Raji (cell line): Measurements from ENCODE around the gene ANO3.

Experiments used
- POLR2A ChIP-seq: IDR thresholded peaks from 2 replicates; pipeline ENCODE4 v1.6.1; 2011; ENCODE audit warnings: low read depth, low read length, control low read depth; ENCODE audit not compliant: insufficient read depth

ANO3 gene

DNA sequence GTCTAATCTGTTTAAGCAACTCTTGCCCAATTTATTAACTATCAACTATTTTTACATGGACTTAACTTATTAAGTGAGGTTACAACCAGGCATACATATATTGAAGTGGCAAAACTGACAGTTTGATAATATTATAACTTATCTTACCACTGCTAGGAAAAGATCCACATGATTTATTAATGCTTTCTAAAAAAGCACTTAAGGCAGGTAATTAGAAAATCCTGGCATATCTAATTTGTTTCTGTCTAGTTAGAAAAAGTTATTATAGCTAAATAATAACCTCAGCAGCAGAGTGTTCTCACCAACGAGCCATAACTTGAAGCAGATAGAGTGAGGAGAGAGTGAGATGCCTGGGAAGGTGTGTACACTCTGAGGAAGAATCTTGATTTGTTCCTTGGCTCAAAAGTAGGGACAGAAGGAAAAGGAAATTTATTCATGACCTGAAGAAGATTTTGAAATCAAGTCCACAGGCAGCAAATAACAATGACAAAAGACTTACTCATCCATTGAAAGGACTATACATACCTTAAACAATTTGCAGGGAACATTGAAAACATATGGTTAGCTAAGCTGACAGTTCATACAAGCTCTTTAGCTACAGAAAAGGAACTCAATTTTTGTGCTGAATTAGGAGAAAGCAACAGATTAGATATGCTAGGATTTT lies 247.2 kb downstream of the ANO3 start:
- TF ChIP-seq POLR2A: no peak

DNA sequence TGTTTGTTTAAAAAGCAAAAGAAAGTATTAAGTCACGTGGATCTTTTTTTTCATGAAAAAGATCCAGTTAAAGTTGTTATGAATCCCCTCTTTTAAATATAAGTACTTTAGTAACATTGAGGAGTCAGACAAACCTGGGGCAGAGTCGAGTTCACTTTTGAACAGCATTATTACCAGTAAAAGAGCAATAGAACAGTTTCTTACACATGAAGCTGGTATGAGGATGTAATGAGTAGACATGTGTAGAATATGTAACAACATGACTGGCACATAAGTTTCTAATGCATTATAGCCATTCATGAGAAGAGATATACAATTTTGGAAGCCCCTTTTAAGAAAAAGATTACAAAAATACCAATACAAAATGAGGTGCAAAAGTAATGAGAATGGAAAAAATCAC lies 247.8 kb downstream of the ANO3 start:
- no peak for TF ChIP-seq POLR2A

DNA sequence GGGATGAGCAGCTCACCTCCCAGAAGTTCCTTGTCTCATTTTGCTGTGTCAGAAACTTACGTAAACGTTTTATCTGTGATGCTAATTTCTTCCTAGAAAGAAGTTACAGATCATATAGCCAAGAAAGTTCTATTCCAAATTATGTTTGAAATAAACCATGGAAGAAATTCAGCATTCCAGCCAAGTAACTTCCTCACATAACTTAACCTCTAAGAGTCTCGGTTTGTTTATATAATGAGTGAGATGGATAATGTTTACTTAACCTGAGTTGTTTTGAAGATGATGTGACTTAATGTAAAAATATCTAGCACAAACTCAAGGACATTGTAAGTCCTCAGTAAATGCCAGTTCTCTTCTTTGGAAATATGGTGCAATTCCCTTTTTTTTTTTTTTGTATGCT lies 249.0 kb downstream of the ANO3 start:
- TF ChIP-seq POLR2A: no peak

DNA sequence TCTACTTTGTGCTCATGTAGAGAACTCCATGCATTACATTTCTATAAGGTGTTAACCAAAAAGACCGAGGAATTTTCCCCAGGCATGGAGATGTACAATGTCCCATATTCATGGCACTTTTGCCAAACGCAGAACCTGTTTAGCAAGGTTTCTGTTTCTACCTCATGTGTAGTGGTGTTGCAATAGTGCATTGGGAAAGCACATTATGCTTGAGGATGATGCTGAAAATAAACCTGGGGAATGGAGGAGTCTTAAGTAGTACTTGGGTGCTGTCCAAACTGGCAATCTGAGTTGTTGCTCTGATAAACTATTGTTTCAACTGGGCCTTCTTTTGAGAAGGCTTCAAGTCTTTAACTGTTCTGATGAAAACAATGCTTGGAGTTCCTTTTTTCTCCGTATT lies 251.6 kb downstream of the ANO3 start:
- no peak for TF ChIP-seq POLR2A

DNA sequence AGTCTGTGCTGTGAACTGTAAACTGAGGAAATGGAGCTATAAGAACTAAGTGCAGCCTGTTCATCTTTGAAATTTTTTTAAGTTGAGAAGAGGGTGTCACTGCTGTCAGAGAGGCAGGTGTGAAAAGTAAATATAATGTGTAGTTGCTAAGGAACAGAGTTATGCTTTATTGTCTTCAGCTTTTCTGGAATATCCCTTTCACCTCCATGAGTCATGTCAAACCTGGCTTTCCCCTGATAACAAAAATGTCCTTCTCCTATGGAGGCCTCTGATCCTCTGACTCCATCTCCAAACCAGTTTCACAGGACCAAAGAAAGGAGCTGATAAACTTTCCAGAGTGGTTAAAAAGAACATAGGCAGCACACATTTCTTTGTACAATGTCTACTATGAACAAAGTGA lies 252.9 kb downstream of the ANO3 start:
- no peak for TF ChIP-seq POLR2A

DNA sequence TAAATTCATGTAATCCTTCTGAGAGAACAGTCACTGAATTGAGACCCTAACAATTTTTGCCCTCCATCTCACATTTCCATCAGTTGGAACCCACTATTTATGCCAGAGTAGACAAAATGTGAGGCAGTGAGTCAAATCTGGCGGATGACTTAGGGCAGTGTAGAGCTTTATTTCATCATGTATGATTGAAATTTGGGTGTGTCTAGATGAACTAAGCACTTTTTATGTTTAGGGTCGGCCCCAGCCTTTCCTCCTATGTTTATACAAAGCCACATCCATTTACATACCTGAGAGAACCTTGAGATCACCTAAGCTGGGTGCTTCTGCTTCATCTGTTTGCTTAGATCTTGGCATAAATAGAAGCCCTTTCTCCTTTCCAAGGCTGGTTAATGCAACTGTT lies 255.1 kb downstream of the ANO3 start:
- no peak for TF ChIP-seq POLR2A

DNA sequence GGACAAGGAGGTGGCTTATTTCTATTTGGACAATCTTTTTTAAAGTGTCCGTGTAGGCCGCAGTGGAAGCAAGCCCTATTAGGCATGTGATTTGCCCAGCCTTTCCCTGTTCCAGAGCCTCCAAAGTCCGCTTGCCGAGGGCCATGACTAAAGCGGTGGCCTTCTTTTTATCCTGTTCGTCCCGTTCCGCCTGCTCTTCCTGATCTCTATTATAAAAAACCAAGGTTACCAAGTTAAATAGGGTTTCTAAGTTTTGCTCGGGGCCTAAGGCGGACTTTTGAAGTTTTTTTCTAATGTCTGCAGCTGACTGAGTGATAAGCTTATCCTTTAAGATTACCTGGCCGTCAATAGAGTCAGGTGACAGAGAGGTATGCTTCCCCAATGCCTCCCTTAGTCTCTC lies 261.8 kb downstream of the ANO3 start:
- TF ChIP-seq POLR2A: no peak

DNA sequence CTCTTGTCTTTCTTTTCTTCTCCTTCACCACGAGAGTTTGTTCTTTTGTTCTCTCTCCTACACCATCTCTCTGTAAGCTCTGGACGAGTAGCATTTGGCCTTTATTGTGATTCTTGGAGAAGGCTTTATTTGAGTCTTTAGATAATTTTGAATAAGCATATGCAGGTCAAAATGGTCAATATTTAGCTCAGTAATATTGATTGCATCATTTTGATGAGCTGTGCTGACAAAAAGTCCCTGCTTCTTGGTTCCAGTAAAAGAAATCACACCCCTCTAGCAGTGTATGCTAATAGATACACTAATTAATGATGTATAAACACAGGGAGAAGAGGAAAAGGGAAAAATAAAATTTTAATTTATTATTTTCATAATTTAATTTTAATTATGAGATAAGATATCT lies 266.0 kb downstream of the ANO3 start:
- TF ChIP-seq POLR2A: no peak

DNA sequence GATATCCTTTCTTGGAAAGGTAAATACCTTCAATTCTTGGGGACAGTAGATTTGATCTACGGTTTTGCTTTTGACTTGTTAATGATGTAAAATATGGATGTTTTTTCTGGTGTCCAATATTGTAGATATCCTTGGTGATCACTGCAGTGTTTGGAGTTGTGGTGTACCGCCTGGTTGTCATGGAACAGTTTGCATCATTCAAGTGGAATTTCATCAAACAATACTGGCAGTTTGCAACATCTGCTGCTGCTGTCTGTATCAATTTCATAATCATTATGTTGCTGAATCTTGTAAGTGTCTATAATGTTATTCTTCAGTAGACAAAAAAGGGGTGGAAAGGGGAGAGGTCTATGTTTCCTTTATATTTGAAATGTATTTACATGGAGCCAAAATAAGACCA lies 267.5 kb downstream of the ANO3 start:
- TF ChIP-seq POLR2A: no peak

DNA sequence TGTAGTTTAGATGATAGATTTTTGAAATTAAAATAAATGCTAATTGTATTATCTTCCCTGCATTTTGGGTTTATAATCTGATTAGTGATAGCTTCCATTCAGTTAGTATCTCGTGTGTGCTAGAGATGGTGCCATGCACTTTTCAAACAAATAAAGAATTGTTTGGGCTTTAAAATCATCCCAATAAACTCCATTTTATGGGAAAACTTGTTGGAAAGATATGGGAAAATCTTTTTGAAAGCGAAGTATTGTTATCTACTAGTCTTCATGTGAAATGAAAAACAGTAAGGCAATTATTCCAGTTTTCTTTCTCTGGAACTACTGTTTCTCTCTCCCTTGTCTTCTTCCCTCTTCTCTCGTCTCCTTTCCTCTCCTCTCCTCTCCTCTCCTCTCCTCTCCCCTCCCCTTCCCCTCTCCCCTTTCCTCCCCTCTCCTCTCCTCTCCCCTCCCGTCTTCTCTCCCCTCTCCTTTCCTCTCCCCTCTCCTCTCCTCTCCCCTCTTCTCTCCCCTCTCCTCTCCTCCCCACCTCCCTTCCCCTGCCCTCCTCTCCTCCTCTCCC lies 268.0 kb downstream of the ANO3 start:
- no peak for TF ChIP-seq POLR2A

DNA sequence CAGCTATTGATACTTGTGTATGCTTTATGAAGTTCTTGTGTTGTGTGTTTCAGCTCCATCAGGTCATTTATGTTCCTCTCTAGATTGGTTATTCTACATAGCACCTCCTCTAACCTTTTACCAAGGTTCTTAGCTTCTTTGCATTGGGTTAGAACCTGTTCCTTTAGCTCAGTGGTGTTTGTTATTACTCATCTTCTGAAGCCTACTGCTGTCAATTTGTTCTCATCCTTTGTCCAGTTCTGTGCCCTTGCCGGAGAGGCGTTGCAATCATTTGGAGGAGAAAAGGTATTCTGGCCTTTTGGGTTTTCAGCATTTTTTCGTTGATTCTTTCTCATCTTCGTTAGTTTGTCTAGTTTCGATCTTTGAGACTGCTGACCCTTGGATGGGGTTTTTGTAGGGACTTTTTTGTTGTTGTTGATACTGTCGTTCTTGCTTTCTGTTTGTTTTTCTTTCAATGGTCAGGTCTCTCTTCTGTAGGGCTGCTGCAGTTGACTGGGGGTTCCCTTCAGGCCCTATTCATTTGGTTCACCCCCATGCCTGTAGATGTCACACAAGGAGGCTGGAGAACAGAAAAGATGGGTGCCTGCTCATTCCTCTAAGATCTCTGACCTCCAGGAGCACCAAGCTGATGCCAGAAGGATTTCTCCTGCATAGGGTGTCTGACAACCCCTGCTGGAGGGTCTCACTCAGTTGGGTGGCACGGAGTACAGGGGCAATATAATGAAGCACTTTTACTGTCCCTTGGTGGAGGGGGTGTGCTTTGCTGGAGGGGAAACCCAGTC lies 276.0 kb downstream of the ANO3 start:
- TF ChIP-seq POLR2A: no peak

DNA sequence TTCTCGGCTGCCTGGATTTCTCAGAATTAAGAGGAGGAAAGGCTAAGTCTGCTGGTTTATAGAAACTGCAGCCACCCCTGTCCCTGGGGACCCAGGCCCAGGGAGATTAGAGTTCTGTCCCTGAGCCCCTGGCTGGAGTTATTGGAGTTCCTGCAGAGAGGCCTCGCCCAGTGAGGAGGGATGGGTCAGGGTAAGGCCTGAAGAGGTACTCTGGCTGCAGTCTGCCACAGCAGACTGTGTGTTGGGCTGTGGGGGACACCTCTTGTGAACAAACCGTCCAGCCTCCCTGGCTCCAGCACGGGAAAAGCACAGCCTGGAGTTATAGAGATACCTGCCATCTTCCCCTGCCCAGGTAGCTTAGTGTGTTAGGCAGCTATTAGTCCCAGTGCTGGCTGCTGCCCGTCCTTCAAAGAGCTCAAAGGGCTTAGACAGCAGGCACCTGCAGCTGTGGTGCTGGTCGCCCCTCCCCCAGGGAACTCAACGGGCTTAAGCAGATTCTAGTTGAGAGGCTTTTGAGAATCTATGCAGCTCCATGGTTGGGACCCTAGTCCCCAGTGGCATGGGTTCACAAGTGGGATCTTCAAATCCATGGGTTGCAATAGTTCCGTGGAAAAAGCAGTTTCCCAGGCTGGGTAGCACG lies 276.7 kb downstream of the ANO3 start:
- no peak for TF ChIP-seq POLR2A

DNA sequence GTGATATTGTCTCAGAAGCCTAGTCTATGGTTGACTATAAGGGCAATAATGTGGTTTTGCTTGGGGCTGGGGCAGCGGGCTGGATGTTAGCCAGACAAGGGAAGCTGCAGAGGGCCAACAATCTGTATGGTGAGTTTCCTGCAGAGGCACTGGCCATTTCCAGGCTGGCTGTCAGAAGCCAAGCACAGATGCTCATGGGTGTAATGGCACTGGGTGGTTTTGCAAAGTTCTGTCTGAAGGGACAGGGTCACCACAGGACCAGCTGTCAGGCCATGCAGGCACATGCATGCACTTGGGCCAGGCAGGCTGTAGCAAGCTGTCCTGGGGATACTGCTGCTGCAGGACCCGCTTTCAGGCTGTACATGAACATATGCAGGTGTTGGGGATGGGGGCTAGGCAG lies 281.8 kb downstream of the ANO3 start:
- no peak for TF ChIP-seq POLR2A

DNA sequence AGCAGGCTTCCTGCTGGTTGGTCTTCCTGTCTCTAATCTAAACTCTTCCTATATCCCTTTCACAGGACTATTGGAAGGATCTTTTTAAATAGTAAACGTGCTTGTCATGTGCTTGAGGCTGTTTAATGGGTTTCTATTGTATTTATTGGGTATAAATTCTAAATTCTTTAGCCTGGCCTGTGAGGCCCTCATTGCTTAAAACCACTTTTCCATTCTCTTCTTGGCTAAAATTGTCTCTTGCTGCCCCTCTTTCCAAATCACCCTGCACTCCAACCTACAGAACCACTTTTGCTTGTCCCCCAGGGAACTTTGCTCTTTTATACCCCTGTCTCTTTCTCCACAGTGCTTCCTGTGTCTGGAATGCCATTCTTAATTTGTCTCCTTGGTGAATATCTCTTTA lies 286.5 kb downstream of the ANO3 start:
- no peak for TF ChIP-seq POLR2A

DNA sequence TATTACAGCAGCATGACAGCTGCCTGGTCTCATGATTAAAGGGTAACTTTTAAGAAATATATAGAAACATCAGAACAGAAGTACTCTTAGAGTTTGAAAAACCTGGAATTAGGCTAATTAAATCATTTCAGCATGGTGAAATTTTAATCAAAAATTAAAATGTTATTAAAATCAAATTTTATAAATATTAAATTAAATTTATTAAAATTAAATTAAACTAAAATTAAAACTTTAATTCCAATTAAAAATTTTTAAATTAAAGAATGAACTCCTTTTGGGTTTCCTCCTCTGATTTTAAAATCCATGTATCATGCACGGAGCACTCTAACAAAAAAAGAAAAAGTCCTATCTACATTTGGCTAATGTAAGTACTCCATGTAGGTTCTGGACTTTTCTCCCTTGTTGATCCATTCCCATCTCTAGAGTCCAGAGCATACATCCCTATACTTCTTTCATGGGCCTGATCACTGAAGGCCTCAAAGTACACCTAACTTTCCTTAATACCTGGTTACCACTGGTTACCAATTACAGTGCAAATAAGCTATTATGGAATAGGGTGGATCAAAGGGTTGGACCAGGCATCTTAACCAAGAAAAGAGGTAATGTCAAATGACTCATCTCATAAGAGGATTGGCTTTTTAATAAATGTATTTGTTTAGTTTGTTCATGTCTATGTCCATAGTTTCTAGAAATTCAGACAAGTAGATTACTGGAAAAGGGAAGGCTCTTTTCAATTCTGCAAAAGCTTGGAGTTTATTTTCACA lies 288.5 kb downstream of the ANO3 start:
- no peak for TF ChIP-seq POLR2A
